Prostate gland (tissue), 2 donors: ENCODE measurements around the gene TMEM221. TPM values are rescaled to one million over a fixed set of nuclear protein-coding genes. Genes with fewer than 3 reads are reported as not detected.

Experiments used
- DNase-seq: peaks from one replicate; pipeline ENCODE4 v3.0.0-alpha.2; 2019; ENCODE audit warnings: low spot score
- H3K27ac ChIP-seq, 2 donors: fragments of 200-600 bp; sonication (generic); 2 replicates each; pipeline ENCODE4 v1.5.1; 2017 to 2019
- H3K27me3 ChIP-seq: fragments of 200-600 bp; sonication (generic); replicated peaks from 2 replicates; pipeline ENCODE4 v1.5.1; 2019; ENCODE audit not compliant: insufficient read depth
- H3K36me3 ChIP-seq, 2 donors: fragments of 200-600 bp; sonication (generic); 1 replicate in 1 of 2; 2 replicates in 1 of 2; pipeline versions ENCODE4 v1.5.1 to v1.8.1; 2017 to 2019
- H3K4me1 ChIP-seq: fragments of 200-600 bp; sonication (generic); replicated peaks from 2 replicates; pipeline ENCODE4 v1.5.1; 2019
- H3K4me3 ChIP-seq, 2 donors: fragments of 200-600 bp; sonication (generic); 2 replicates each; pipeline ENCODE4 v1.5.1; 2017 to 2019
- H3K9me3 ChIP-seq: fragments of 200-600 bp; sonication (generic); 2 replicates; pipeline ENCODE4 v1.5.1; 2017
- CTCF ChIP-seq, 4 experiments: fragments of 200-600 bp in 2 of 4; fragments of 450-650 bp in 2 of 4; sonication (generic) in 2 of 4; IDR thresholded peaks; 1 replicate in 3 of 4; 2 replicates in 1 of 4; pipeline ENCODE4 v1.5.1; 2016 to 2019; ENCODE audit warnings: antibody characterized with exemption in 4 of 4, mild to moderate bottlenecking in 2 of 4, moderate library complexity in 2 of 4
- POLR2A ChIP-seq: fragments of 450-650 bp; IDR thresholded peaks from one replicate; pipeline ENCODE4 v1.6.1; 2016; ENCODE audit warnings: antibody characterized with exemption, mild to moderate bottlenecking
- POLR2AphosphoS5 ChIP-seq: sonication (generic); formaldehyde crosslinking; IDR thresholded peaks from one replicate; pipeline ENCODE4 v1.6.1; 2017; ENCODE audit warnings: antibody characterized with exemption
- WGBS: methylation state at CpG from one replicate; pipeline ENCODE4 v1.1.5; 2018; 5-methylcytosine and 5-hydroxymethylcytosine counted together
- intact Hi-C: fragments of 100-400 bp; cut with DNase I; formaldehyde crosslinking; loops from one replicate; pipeline ENCODE4 v1.14.2; 2022
- total RNA-seq, 2 donors: library from RNA; depleted of rRNA; stranded (reverse); fragments of >200 nt; gene quantifications; one replicate each; pipeline ENCODE4 v1.1.0, GENCODE V29; 2016

The TMEM221 gene
- total RNA-seq, 2 donors from 2014 or later, result 1.4 to 1.7 TPM

GRCh38 chr19:17447704-17448130 is 751 bp downstream of the TMEM221 start:
- Histone ChIP-seq H3K4me3 (peak overlapping the region; percentile 33 to 34), H3K9me3 (no peaks in the 10 kb centered on the region), H3K27ac (no peak overlapping the region), H3K36me3 (no peaks in the 10 kb centered on the region), H3K27me3 (no peaks in the 10 kb centered on the region), H3K4me1 (no peaks in the 10 kb centered on the region)
- WGBS, result 29% methylated on average over 5 of the region's 5 CpGs
- no peak for DNase-seq
- intact Hi-C loops, result no loop called here
- TF ChIP-seq POLR2AphosphoS5 (no peak), CTCF (IDR thresholded peaks at IDR 0.05) (no peak), POLR2A (no peak)

- Histone ChIP-seq H3K4me3 (no peak overlapping the region), H3K36me3 (no peaks in the 10 kb centered on the region), H3K27me3 (no peaks in the 10 kb centered on the region), H3K27ac (no peak overlapping the region), H3K9me3 (no peaks in the 10 kb centered on the region), H3K4me1 (no peaks in the 10 kb centered on the region)
- intact Hi-C loops, result no loop called here
- WGBS, result 97% methylated on average over 1 of the region's 1 CpG
- no peak for TF ChIP-seq POLR2A
- TF ChIP-seq CTCF (IDR thresholded peaks at IDR 0.05), result no peak
- no peak for TF ChIP-seq POLR2AphosphoS5
- no peak for DNase-seq
Observed at GRCh38 chr19:17445526-17446165, 2.8 kb downstream of the TMEM221 start.

- 54% methylated on average over 8 of the region's 8 CpGs for WGBS
- no peak for DNase-seq
Observed at GRCh38 chr19:17441241-17442021, 7.0 kb downstream of the TMEM221 start.

GRCh38 chr19:17436874-17437267 is 11.6 kb downstream of the TMEM221 start:
- Histone ChIP-seq H3K36me3 (no peaks in the 10 kb centered on the region), H3K4me1 (no peaks in the 10 kb centered on the region), H3K27me3 (no peaks in the 10 kb centered on the region), H3K9me3 (no peaks in the 10 kb centered on the region), H3K27ac (no peak overlapping the region), H3K4me3 (no peak overlapping the region)
- intact Hi-C loops, result no loop called here
- no peak for TF ChIP-seq POLR2A
- TF ChIP-seq POLR2AphosphoS5, result no peak
- TF ChIP-seq CTCF (IDR thresholded peaks at IDR 0.05), result no peak
- no peak for DNase-seq
- WGBS, result 72% methylated on average over 7 of the region's 7 CpGs

More at GRCh38 chr19:17441241-17442021, 7.0 kb downstream of the TMEM221 start:
- no peaks in the 10 kb centered on the region for H3K27me3 ChIP-seq
- no peak for TF ChIP-seq POLR2A
- peak in 2 of 4 experiments; percentile 10 to 37 for TF ChIP-seq CTCF (IDR thresholded peaks at IDR 0.05)
- H3K36me3 ChIP-seq, result no peaks in the 10 kb centered on the region
- intact Hi-C loops, result no loop called here
- H3K9me3 ChIP-seq, result no peaks in the 10 kb centered on the region
- no peak overlapping the region for H3K27ac ChIP-seq
- no peak overlapping the region for H3K4me3 ChIP-seq
- H3K4me1 ChIP-seq, result no peaks in the 10 kb centered on the region
